Liver (tissue), 10 donors: ENCODE data around the gene TMED1. TPM values are rescaled to one million over a fixed set of nuclear protein-coding genes. Genes with fewer than 3 reads are reported as not detected.

Experiments used
- DNase-seq: peaks from one replicate; pipeline ENCODE4 v3.0.0-alpha.2; 2017; ENCODE audit warnings: low spot score
- H3K27ac ChIP-seq, 2 donors: one replicate each; pipeline ENCODE4 v1.7.0; 2013; ENCODE audit warnings: inconsistent platforms in 2 of 2, low read length in 2 of 2, control low read depth in 1 of 2, low read depth in 1 of 2, mild to moderate bottlenecking in 1 of 2
- H3K27me3 ChIP-seq, 4 donors: one replicate each; pipeline versions ENCODE4 v1.6.1 to v1.7.0; 2013; ENCODE audit warnings: low read length in 3 of 4, inconsistent platforms in 1 of 4, mild to moderate bottlenecking in 1 of 4, moderate library complexity in 1 of 4; ENCODE audit not compliant: control insufficient read depth in 4 of 4, insufficient read depth in 4 of 4
- H3K36me3 ChIP-seq, 4 donors: one replicate each; pipeline versions ENCODE4 v1.6.1 to v1.7.0; 2013; ENCODE audit warnings: low read length in 3 of 4, mild to moderate bottlenecking in 3 of 4, low read depth in 1 of 4, moderate library complexity in 1 of 4; ENCODE audit not compliant: control insufficient read depth in 4 of 4, insufficient read depth in 3 of 4
- H3K4me1 ChIP-seq, 4 donors: one replicate each; pipeline versions ENCODE4 v1.6.1 to v1.7.0; 2013; ENCODE audit warnings: low read length in 3 of 4, mild to moderate bottlenecking in 3 of 4, moderate library complexity in 1 of 4; ENCODE audit not compliant: control insufficient read depth in 4 of 4, insufficient read depth in 4 of 4
- H3K4me3 ChIP-seq, 3 donors: one replicate each; pipeline versions ENCODE4 v1.6.1 to v1.7.0; 2013; ENCODE audit warnings: low read length in 3 of 3, control low read depth in 1 of 3, low read depth in 1 of 3, mild to moderate bottlenecking in 1 of 3
- H3K9ac ChIP-seq, 2 donors: one replicate each; pipeline ENCODE4 v1.7.0; 2013; ENCODE audit warnings: low read length in 2 of 2, mild to moderate bottlenecking in 2 of 2, moderate library complexity in 2 of 2, control low read depth in 1 of 2, low read depth in 1 of 2
- H3K9me3 ChIP-seq, 4 donors: one replicate each; pipeline versions ENCODE4 v1.6.1 to v1.7.0; 2013; ENCODE audit warnings: low read length in 3 of 4; ENCODE audit not compliant: control insufficient read depth in 4 of 4
- EGR1 ChIP-seq, 2 donors: IDR thresholded peaks; 2 replicates each; pipeline ENCODE4 v1.6.1; 2016 to 2018; ENCODE audit warnings: antibody characterized with exemption in 2 of 2, low read depth in 2 of 2
- FOXA2 ChIP-seq: IDR thresholded peaks from 2 replicates; pipeline ENCODE4 v1.6.1; 2016; ENCODE audit warnings: antibody characterized with exemption
- HNF4A ChIP-seq, 2 donors: conservative IDR thresholded peaks; 2 replicates each; pipeline ENCODE4 v1.6.1; 2016; ENCODE audit warnings: antibody characterized with exemption in 2 of 2, mild to moderate bottlenecking in 2 of 2
- HNF4G ChIP-seq: IDR thresholded peaks from 2 replicates; pipeline ENCODE4 v1.6.1; 2016; ENCODE audit warnings: antibody characterized with exemption
- JUND ChIP-seq, 2 donors: IDR thresholded peaks; 2 replicates each; pipeline ENCODE4 v1.6.1; 2016; ENCODE audit warnings: antibody characterized with exemption in 2 of 2
- MAX ChIP-seq: IDR thresholded peaks from 2 replicates; pipeline ENCODE4 v1.6.1; 2016; ENCODE audit warnings: antibody characterized with exemption
- RAD21 ChIP-seq, 2 donors: IDR thresholded peaks; 2 replicates each; pipeline ENCODE4 v1.6.1; 2016; ENCODE audit warnings: antibody characterized with exemption in 2 of 2, mild to moderate bottlenecking in 2 of 2
- REST ChIP-seq: IDR thresholded peaks from 2 replicates; pipeline ENCODE4 v1.6.1; 2016; ENCODE audit warnings: antibody characterized with exemption, mild to moderate bottlenecking
- YY1 ChIP-seq: IDR thresholded peaks from 2 replicates; pipeline ENCODE4 v1.6.1; 2016; ENCODE audit warnings: antibody characterized with exemption, mild to moderate bottlenecking
- ZBTB33 ChIP-seq: IDR thresholded peaks from 2 replicates; pipeline ENCODE4 v1.6.1; 2016; ENCODE audit warnings: antibody characterized with exemption
- WGBS: extraction: QIAGEN DNeasy Blood & Tissue Kit; methylation state at CpG from one replicate; pipeline ENCODE4 v1.1.7; 2013; 5-methylcytosine and 5-hydroxymethylcytosine counted together
- polyA plus RNA-seq, 2 donors: library from polyadenylated mRNA; stranded (reverse) in 1 of 2; unstranded in 1 of 2; fragments of 200-250 nt in 1 of 2; fragments of >200 nt in 1 of 2; fragmentation: Nextera tagmentation in 1 of 2; extraction: Ambion mirVana in 1 of 2; gene quantifications; one replicate each; pipeline versions ENCODE4 v1.2.1 to v1.2.3, GENCODE V29; 2013 to 2015
- small RNA-seq: library from RNA; depleted of rRNA; stranded (forward); fragments of <200 nt; gene quantifications from one replicate; pipeline ENCODE3, GENCODE V24; 2014
- total RNA-seq, 2 donors: library from RNA; depleted of rRNA; stranded (reverse); fragments of >200 nt; gene quantifications; one replicate each; pipeline ENCODE4 v1.2.3, GENCODE V29; 2014
- donor health status: healthy.
- donor health status: healthy.
- donor health status: healthy.
- donor health status: healthy.
- donor health status: healthy.

Gene TMED1
- total and polyA plus RNA-seq, 4 donors, result 17.8 to 34.7 (median 26.6) TPM

GRCh38 chr19:10784257-10784656 lies 51.8 kb downstream of the TMED1 start:
- no peaks in the 10 kb centered on the region for H3K9me3 ChIP-seq
- 71% methylated on average over 10 of the region's 10 CpGs for WGBS
- no peak for DNase-seq
- H3K4me3 ChIP-seq, result no peak overlapping the region
- no peak overlapping the region for H3K9ac ChIP-seq
- peaks cover 0 to 11% (median 5%) of the 10 kb centered on the region in 4 donors for H3K4me1 ChIP-seq
- TF ChIP-seq REST, result no peak
- TF ChIP-seq YY1, result no peak
- H3K27ac ChIP-seq, result no peak overlapping the region
- no peaks in the 10 kb centered on the region for H3K27me3 ChIP-seq
- peaks cover 19 to 72% (median 43%) of the 10 kb centered on the region in 4 donors for H3K36me3 ChIP-seq

- 78% methylated on average over 13 of the region's 13 CpGs for WGBS
- Histone ChIP-seq H3K9me3 (no peaks in the 10 kb centered on the region), H3K27me3 (no peaks in the 10 kb centered on the region), H3K4me3 (no peak overlapping the region), H3K9ac (no peak overlapping the region), H3K4me1 (peaks cover 0 to 11% (median 5%) of the 10 kb centered on the region in 4 donors), H3K27ac (no peak overlapping the region), H3K36me3 (peaks cover 19 to 61% (median 36%) of the 10 kb centered on the region in 4 donors)
- no peak for DNase-seq
- TF ChIP-seq JUND (IDR thresholded peaks at IDR 0.05) (no peak), FOXA2 (no peak), REST (no peak), YY1 (no peak), HNF4G (no peak), ZBTB33 (no peak), HNF4A (conservative IDR thresholded peaks at IDR 0.05) (no peak), MAX (no peak), RAD21 (IDR thresholded peaks at IDR 0.05) (no peak), EGR1 (IDR thresholded peaks at IDR 0.05; ENCODE audit: low read depth in 2 of 2) (no peak)
These were observed 53.2 kb downstream of the TMED1 start for GRCh38 chr19:10782795-10783194.

Small RNAs within 50 kb of the gene (small RNA-seq; reads per million reads assigned to genes)
- gene MIR199A1 (not detected), gene MIR6793 (not detected)

Other genes starting within 250 kb of the TMED1 start
- 1 to 10 TPM in 1 of 2 donors, under 1 TPM in 1; 0.42 to 1.3 TPM for gene AP1M2, start 248.9 kb downstream of the TMED1 start, total RNA-seq
- gene AP1M2, start 248.9 kb downstream of the TMED1 start, polyA plus RNA-seq, result under 1 TPM; 0.57 to 0.83 TPM
- gene SLC44A2, start 210.7 kb downstream of the TMED1 start, total RNA-seq, result 10 to 100 TPM; 13.0 to 21.6 TPM
- gene SLC44A2, start 210.7 kb downstream of the TMED1 start, polyA plus RNA-seq, result 10 to 100 TPM; 12.0 to 13.9 TPM
- gene ILF3, start 181.9 kb downstream of the TMED1 start, total RNA-seq, result 10 to 100 TPM; 53.8 to 85.1 TPM
- 10 to 100 TPM; 31.7 to 32.0 TPM for gene ILF3, start 181.9 kb downstream of the TMED1 start, polyA plus RNA-seq
- 10 to 100 TPM; 13.2 to 28.3 TPM for gene QTRT1, start 134.8 kb downstream of the TMED1 start, total RNA-seq
- gene QTRT1, start 134.8 kb downstream of the TMED1 start, polyA plus RNA-seq, result 10 to 100 TPM; 17.1 to 38.1 TPM
- gene DNM2, start 118.1 kb downstream of the TMED1 start, total RNA-seq, result 10 to 100 TPM; 79.5 to 95.1 TPM
- gene DNM2, start 118.1 kb downstream of the TMED1 start, polyA plus RNA-seq, result 10 to 100 TPM; 23.1 to 38.6 TPM
- 1 to 10 TPM; 1.8 to 3.9 TPM for gene C19orf38, start 12.2 kb upstream of the TMED1 start, total RNA-seq
- 1 to 10 TPM in 1 of 2 donors, under 1 TPM in 1; 0.97 to 1.1 TPM for gene C19orf38, start 12.2 kb upstream of the TMED1 start, polyA plus RNA-seq
- gene CARM1, start 35.3 kb upstream of the TMED1 start, total RNA-seq, result 10 to 100 TPM; 12.6 to 18.3 TPM
- gene CARM1, start 35.3 kb upstream of the TMED1 start, polyA plus RNA-seq, result 10 to 100 TPM in 1 of 2 donors, 1 to 10 TPM in 1; 5.1 to 17.5 TPM
- 10 to 100 TPM; 34.7 to 37.4 TPM for gene YIPF2, start 92.4 kb upstream of the TMED1 start, total RNA-seq
- gene YIPF2, start 92.4 kb upstream of the TMED1 start, polyA plus RNA-seq, result 10 to 100 TPM; 13.2 to 36.9 TPM
- gene TIMM29, start 92.6 kb upstream of the TMED1 start, total RNA-seq, result 10 to 100 TPM; 18.8 to 25.2 TPM
- gene TIMM29, start 92.6 kb upstream of the TMED1 start, polyA plus RNA-seq, result 10 to 100 TPM in 1 of 2 donors, 1 to 10 TPM in 1; 9.4 to 10.4 TPM
- 10 to 100 TPM; 28.9 to 35.4 TPM for gene SMARCA4, start 124.8 kb upstream of the TMED1 start, total RNA-seq
- 10 to 100 TPM; 15.9 to 16.0 TPM for gene SMARCA4, start 124.8 kb upstream of the TMED1 start, polyA plus RNA-seq